ENCODE data around the gene C10orf90.

C10orf90 gene

DNA sequence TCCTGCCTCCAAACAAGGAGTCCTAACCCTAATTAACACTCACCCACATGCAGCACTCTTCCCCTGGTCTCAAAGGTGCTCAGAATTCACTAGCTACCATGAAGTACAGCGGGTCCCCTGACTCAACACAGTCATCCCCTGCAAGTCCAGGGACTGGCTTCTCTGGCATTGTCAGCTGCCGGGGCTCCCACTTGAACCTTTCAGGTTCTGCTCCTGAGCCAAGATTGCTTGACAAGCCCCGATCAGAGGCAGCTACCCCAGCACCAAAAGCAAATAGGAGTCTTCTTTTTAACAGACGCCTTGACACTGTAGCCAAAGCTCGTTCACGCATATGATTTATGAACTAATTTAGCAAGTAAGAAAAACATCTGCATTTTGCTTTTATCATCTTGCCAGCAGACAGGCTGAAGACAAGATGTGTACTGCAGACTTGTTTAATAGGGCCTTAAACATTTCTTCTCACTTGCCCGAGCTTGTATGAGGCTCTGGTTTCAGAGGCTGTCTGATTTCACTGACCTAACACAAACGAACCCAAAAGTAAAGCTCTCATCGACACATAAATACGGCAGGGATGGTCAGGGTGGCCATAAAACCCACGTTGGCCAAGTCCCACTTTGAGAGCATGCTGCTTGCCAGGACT is 214.6 kb downstream of the C10orf90 start:
- no peak for DNase-seq

DNA sequence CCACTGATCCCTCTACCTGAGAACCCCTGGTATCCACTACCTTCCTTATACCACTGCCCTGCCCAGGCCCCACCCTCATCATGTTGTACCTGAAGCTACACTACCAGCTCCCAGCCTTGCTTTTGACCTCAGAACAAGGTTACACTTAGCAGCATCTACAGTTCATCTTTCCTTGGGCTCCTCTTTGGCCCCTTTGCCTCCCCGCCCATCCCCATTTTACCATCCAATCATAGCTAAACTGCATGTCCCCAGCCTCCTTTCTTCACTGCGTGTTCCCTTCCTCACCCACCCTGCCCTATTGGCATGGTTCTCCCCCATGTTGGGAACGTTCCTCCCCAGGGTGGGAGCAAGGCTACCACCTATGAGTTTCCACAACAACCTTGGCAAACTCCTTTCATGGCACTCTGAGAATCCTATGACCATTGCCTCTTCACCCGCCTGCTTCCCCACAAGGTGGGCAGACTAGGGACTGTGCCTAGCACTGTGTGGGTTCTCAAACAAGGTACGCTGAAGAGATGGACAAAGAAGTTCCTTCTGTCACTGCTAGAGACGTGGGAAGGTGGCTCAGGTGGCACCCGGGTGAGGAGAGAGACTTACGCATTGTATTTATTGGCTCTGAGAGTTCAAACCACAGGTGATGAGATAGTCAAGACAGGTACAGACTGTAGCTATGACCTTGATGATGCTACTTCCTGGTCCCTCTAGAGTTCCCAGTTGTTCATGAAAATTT is 215.3 kb downstream of the C10orf90 start:
- no peak for DNase-seq

DNA sequence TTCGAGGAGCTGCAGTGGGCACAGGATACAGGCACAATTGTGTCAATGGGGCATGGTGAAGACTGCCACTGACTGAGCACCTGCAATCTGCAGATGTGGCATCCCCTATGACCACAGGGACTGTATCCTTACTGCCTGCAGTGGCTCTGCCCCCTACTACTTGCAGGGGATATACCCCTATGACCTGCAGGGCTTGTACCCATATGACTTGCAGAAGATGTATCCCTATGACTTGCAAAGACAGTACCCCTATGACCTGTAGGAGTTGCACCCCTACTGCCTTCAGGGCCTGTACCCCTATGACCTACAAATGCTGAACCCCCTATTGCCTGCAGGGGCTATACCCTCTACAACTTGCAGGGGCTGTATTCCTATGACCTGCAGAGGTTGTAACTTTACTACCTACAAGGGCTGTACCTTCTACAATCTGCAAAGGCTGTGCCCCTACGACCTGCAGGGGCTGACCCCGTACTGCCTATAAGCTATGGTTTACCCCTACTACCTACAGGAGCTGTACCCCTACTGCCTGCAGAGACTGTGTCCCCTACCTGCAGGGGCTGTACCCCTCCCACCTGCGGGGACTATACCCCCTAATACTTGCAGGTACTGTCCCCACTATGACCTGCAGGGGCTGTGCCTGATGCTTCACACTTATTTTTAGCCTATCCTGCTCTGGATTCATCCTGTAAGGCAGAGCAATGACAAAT is 216.3 kb downstream of the C10orf90 start:
- no peak for DNase-seq

DNA sequence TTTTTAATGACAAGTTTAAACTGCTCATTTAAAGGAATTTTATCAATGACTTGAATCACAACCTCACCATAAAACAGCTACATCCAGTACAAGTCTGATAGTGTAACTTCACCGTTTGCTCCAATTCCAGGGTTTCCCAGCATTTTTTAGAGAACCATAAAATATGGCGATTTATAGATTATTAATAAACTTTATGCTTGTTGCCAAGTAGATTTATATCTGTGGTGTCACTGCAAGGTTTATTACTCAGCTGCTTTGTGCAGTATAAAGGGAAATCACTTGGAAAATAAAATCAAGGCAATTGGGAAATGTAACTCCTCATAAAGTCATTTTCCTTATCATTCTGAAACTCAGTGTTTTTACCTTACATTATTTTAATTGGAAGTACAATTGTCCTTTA is 218.2 kb downstream of the C10orf90 start:
- DNase-seq: no peak

DNA sequence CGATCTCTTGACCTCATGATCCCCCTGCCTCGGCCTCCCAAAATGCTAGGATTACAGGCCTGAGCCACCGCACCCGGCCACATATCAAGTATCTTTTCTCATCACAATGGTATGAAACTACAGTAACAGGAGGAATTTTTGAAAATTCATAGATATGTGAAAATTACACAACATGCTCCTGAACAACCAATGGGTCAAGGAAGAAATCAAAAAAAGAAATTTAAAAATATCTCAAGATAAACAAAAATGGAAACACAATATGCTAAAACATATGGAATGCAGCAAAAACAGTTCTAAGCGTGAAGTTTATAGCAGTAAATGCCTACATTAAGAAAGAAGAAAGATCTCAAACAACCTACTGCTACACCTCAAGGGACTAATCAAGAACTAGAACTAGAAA is 222.4 kb downstream of the C10orf90 start:
- DNase-seq: no peak

DNA sequence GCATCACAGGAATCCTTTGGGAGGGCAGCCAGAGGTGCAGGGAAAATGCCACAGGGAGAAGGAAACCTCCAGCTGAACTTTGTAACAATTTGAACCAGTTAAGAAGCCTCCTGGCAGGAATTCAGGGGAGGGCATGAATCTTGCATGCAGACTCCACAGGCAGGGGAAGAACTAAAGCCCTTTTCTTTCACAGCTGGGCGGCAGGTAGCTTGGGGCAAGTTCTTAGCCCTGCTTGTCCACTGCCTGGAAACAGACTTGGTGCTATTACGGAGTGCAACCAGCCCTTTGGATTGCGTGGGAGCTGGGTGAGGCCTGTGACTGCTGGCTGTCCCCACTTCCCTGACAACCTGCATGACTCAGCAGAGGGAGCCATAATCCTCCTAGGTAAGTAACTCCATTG is 230.6 kb downstream of the C10orf90 start:
- DNase-seq: no peak

DNA sequence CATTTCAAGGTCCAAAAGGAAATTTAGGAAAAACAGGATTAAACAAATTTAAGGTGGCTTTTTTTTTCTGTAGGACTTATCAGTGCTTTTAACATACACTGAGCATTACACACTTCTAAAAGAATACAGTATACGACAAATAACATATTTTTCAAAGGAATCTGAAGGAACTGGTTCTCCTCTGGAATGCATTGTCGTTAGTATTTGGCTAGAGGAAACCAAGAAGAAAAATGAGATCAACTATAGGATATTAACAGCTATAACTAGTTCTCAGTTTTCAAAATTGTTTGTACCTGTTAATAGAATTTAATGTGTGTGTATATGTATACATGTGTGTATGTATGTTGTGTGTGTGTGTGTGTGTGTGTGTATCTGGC is 232.1 kb downstream of the C10orf90 start:
- DNase-seq: no peak

DNA sequence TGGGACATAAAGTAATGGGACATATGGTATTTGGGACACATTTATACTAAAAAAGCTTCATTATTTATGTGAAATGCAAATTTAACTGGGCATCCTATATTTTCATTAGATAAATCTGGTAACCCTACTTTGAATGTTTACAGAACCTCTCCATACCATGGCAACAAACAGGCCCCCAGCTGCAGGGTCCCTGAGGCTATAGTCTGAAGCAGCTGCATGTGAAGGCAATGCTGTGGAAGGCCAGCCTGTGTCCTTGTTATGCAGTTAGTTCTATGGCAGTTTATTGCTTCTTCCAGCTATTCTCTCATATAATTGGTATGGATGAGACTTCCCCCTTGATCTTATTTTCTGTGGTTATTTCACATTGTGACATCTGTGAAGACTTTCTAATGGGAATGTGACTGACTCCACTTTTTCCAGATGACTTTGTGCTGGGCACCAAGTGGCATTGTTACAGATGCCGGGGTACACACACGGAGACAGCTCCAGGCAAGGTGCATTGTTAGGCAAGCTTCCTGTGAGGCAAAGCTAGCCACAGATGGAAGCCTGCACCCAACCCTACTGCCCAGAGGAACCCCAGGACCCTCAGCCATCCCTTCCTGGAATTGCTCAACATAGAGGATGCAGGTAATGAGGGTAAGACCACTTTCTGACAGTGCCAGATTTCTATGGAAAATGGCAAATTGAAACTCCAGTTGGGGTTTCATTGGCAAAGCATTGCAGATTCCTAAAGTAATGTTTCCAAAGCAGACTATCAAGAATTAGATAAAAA is 232.7 kb downstream of the C10orf90 start:
- DNase-seq: no peak

DNA sequence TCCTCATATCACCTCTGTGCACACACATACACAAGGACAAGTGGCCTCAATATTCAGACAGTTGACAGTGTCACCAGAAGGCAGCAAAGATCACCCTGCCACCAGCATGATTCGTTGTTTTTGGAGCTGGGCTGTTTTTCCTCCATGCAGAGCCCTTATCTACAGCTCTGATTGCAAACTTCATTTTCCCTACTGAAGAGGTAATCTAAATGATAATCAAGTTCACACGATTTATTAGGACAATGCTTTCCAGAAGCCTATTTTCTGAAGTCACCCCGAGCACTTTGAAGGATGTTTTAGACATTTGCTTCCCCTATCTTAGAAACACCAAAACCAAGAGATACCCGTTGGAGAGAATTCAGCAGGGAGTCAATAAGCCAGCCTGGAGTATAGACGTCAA is 236.3 kb downstream of the C10orf90 start:
- no peak for DNase-seq

DNA sequence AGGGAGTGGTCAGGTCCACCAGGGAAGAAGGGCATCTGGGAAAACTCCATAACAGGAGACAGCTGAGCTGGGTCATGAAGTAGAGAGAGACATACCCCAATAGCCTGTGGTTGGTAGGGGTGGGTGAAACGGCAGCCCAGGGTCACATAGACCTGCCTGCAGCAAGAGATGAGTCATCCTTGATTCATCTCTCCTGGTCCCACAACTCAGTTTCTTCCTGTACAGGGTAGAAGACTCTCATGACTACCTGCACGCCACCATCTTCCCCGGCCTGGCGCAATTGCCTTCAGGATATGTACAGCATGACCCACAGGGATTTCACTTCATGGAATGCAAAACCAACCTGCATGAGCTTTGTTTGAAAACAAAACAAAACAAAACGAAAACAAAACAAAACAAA is 237.1 kb downstream of the C10orf90 start:
- no peak for DNase-seq

DNA sequence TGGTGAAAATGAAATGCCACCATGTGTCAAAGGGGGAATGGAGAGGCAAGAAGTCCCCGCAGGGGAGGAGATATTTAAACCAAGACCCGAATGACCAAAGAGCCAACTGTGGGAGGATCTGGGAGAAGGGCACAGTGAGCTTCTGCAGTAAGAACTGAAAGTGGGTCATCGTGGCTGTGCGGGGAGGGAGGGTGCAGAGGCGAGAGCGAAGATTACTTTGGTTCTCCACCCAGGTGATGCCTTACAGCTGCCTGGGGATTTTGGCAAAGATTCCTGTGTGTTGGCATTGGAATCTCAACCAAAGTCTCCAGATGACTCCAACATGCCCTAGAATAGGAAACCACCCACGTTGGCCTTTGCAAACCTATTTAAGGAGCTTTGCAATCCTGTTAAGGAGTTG is 238.0 kb downstream of the C10orf90 start:
- no peak for DNase-seq

DNA sequence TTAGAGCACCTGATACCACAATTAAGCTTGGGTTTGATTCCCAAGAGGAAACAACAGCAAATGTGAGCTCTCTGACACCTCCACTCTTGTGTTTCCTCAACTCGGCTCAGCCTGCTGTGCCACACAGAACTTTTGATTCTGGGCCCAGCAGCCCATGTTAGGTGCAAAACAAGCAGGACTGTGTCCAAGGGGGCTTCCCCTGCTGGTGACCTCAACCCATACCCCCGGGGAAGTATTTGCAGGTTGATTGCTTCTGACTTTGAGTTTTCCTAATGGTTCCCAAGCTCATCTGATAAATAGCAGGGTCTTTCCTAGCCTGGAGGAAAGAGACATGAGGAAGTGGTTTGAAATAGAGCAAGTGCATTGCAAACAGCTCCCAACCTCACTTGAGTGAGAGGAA is 238.7 kb downstream of the C10orf90 start:
- no peak for DNase-seq

DNA sequence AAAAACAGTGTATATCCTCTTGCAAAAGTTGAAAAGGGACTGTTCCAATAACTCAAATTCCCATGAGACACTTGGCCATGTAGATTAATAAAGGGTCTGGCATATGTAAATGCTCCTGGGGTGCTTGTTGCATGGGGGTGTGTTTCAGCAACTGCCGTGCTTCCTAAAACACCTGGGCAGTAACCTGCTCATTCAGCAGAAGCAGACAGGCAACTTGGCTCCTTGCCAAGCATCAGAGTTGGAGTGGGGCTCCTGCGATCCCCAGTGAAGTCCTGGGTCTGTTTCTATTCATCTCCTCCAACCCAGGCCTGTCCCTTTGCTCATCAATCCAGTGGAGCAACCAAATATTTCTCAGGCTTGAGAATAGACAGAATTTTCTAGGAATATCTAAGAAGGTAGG is 240.0 kb downstream of the C10orf90 start:
- DNase-seq: no peak

DNA sequence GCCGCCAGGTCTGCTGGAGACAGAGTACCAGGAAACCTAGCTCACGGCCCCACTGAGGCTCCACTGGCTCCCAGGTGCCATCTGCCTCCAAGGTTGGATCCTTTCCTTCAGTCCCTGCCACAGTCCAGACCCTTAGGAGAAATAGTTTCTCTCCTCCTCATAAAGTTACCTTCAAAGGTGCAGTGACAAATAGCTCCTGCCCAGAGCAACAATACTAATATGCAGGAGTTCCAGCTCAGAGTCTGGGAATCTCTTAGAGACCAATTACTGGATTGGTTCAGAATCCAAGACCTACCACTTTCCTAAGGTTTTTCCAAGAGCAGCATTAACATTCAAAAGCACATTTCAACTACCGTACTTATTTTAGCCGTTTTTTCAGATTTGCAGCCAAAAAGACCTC is 241.2 kb downstream of the C10orf90 start:
- DNase-seq: no peak

DNA sequence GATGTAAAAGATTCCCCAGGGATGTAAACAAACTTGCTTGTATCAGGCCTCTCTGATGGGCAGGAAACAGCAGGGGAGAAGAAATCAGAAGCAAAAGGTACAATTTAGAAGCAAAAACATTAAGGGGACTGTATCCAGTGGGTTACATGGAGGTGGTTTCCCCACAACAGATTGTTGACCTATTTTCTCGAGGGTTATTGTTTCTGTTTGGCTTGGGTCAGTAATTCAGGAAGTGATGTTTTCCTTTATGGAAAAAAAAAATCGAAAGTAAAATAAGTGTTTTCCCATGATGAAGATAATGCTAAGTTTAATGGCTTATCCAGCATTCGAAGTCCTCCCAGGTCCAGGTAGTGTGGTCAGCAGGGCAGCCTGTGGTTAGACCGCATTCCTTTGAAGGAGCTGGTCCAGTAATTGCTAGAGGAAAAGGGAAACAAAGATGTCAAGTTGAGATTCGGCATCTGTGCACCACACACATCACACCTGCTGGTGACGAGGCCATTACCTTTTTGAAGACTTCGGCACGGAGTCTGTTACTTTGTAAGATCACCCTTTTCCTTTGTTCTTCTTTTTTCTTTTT is 244.9 kb downstream of the C10orf90 start:
- DNase-seq: no peak

DNA sequence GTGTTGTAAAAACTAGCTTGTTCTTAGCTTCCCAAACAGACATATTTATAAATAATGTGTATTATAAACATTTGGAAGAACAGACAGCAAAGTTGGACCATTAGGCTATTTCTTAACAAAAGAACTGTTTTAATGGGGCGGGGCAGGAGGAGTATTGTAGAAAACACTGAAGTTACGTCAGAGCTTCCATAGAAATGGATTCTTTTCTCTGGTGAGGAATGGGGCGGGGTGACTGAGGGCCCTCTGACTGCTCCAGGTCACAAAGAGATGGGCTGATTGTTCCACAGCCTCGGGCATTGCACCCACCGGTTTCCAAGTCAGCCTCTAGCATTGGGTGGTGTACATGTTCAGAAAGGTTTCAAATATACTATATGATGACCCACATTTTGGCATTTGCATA is 245.5 kb downstream of the C10orf90 start:
- DNase-seq: no peak

DNA sequence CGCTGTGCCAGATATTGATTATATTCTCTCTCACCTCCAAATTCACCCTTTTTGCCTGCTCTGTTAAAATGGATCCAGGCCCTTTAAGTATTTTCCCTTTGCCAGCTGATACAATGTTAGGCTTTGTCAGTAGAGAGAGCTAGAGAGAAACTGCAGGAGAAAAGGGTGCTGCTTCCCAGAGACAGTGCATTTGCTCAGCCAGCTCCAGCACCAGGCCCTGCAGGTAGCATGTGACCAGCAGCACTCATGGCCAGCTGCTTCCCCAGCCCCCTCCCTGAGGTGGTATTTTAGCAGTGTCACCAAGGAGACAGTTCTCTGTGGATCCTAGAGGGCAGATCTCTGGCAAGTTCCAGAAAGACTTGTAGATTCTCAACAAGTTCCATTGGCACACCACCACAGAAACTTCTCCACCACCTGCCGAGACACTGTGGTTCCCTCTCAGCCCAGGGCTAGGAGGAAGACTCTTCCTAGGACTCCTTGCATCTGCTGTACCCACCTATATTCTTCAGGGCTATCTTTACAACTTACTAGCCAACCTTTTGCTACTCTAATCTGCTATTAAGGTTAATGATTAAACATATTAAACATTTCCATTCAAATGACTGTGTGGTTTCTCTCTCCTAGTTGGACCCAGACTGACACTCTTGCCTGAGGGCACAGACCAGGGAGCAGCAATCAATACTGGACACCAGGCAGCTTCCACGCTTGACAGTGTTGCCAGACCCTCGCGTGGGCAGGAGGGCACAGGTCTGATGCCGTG is 246.6 kb downstream of the C10orf90 start:
- no peak for DNase-seq

DNA sequence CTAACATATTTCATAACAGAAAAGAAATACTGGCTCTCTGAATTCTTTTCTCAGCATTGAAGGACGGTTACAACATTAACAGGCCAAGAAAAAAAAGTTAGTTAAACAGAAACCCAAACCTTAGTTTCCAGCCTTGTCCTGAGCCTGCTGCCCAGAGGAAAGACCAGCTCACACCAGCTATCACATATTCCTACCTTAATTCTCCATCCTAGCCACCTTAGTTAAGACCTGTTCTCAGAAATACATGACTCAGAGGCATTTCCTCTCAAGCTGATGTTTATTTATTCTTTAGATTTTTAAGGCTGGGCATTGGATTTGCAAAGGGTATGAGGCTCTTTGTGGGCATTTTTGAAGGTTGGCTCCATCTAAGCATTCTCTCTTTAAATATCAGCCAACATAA is 247.9 kb downstream of the C10orf90 start:
- DNase-seq: no peak

DNA sequence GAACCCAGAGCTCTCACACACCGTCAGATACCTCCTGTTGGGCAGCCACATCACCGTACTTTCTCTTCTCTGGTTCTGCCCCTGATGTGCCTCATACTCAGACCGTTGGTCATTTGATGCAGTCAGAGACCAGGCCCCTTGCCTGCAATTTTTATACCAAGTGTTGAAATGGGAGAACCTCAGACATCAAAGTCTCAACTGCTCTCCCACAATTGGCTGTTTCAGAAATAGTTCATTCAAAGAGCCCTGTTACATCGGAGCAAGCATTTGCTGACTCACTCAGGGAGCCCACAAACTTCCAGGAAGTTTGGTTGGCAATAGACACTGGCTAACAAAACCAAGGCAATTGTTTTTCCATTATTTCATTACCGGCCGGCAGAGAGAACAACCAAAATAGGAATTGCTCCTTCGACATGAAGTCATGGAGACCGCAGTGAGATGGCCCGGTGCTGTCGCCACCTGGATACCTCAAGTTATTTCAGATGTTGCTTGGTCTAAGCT is 248.7 kb downstream of the C10orf90 start:
- DNase-seq: no peak

DNA sequence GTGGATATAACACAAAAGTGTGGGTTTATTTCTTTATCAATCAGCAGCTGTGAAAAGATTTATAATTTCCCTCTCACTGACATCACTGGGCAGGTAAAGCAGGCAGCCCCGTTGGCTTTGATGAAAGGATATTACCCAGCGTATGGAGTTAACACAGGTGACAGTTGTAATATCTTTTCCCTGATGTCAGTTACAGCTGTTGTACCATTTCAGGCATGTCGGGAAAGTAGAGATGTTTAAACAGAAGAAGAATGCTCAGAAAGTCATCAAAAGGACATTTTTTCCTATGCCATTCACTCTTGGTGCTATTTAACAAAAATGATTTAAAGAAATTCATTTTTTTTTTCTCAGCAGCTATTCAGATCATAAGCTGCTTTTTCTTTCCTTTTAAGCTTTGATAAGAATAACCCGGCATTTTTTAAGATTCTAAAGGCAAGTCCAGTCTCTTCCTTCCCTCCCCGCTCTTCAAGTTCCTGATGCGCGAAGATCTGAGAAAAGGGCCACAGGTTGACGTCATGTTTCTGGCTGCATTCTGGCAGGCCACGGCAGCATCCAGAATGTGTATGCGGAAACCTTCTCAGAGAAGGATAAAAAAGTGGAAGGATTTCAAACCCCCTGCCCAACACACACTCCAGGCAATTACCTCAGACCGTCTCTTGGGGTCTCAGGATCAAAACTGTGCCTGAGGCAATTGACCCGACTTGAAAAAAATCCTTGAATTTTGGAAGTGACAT is 249.8 kb downstream of the C10orf90 start:
- no peak for DNase-seq

DNA sequence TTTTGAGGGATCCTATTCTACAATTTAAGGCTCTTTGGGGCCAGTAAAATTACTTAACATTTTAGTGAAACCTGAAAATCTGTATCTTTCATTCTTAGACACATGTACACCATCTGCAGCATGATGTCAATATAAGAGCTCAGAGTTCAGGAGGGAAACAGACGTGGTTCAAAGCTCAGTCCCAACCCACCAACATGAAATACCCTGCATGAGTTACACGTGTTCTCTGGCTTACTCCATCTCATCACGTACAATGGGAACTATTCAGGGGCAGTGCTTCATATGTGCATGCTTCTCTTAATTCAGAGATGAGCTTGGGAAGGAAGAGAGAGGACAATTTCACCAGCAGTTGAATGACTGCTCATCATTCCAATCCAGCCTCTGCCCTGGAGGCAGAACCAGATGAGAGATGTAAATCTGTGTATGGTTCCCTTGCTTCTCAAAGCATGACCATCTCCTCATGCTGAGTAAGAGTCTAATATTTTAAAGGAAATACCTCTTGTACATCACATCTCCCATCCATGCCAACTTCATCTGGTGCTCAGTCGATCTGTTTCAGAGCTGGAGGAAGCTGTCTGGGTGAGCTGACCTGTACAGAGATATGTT is 253.2 kb downstream of the C10orf90 start:
- DNase-seq: no peak
